Astrocyte of the cerebellum (primary cell): Measurements from ENCODE around the gene RNF213.

Experiments
- DNase-seq: peaks from one replicate; pipeline ENCODE4 v3.0.0-alpha.2; 2011; ENCODE audit warnings: low read depth
- H3K4me3 ChIP-seq: 2 replicates; pipeline ENCODE4 v1.5.1; 2011; ENCODE audit warnings: mild to moderate bottlenecking, low read depth, low read length, moderate library complexity
- CTCF ChIP-seq: IDR thresholded peaks from 2 replicates; pipeline ENCODE4 v1.5.1; 2012; ENCODE audit warnings: low read length, low read depth, moderate library complexity, mild to moderate bottlenecking; ENCODE audit errors: missing control alignments
- in situ Hi-C: cut with HindIII; loops from 2 replicates; pipeline ENCODE4 v1.10.0; 2017; ENCODE audit warnings: low sequenced_read_pairs

Gene RNF213

GRCh38 chr17:80290156-80290555, 29.5 kb downstream of the RNF213 start:
- in situ Hi-C loops = no loop called here
- TF ChIP-seq CTCF = no peak
- no peak for DNase-seq
- no peak overlapping the region for H3K4me3 ChIP-seq

GRCh38 chr17:80291260-80291659, 30.6 kb downstream of the RNF213 start:
- H3K4me3 ChIP-seq = no peak overlapping the region
- DNase-seq = no peak
- TF ChIP-seq CTCF = no peak
- in situ Hi-C loops = no loop called here

GRCh38 chr17:80291691-80292487, 31.2 kb downstream of the RNF213 start:
- in situ Hi-C loops = no loop called here
- no peak for DNase-seq
- TF ChIP-seq CTCF = no peak

GRCh38 chr17:80292521-80292971, 31.9 kb downstream of the RNF213 start:
- in situ Hi-C loops = no loop called here
- H3K4me3 ChIP-seq = no peak overlapping the region
- no peak for DNase-seq
- TF ChIP-seq CTCF = peak; percentile 9

More at GRCh38 chr17:80291691-80292487, 31.2 kb downstream of the RNF213 start:
- H3K4me3 ChIP-seq = no peak overlapping the region

- TF ChIP-seq CTCF = no peak
Measured at GRCh38 chr17:80294210-80294609, 33.6 kb downstream of the RNF213 start.

GRCh38 chr17:80294653-80295052, 34.0 kb downstream of the RNF213 start:
- DNase-seq = no peak
- in situ Hi-C loops = no loop called here
- TF ChIP-seq CTCF = no peak
- no peak overlapping the region for H3K4me3 ChIP-seq

More at GRCh38 chr17:80294210-80294609, 33.6 kb downstream of the RNF213 start:
- DNase-seq = no peak
- in situ Hi-C loops = no loop called here
- H3K4me3 ChIP-seq = no peak overlapping the region
